ENCODE results near the gene RPS27.

DNA sequence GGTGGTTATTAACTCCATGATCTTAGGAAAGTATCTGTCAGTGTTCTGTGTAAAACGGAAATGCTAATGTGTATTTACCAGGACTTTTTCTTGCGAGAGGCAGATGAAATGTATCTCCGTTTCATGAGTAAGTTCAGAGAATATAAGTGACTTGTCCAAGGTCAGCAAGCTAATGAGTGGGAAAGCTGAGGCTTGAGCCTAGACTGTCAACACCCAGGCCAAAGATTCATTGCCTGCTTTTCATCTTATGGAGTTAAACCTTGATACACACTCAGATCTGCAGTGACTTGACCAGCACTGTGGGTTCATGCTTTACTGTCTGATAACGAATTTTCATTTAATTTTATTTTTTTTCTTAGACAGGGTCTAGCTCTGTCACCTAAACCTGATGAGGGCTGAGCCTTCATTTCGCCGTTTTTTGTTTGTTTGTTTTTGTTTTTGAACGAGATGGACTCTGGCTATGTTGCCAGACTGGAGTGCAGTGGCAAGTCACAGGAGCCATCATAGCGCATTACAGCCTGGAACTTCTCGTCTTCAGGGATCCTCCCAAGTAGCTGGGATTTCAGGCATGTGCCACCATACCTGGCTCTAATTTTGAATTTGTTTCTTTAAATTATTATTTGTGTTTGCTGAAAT, 12.2 kb upstream of the RPS27 start:
- TF ChIP-seq CTCF (conservative IDR thresholded peaks at IDR 0.05; ENCODE audit: low read depth, low read length) (no peak), EZH2 (IDR thresholded peaks at IDR 0.05; ENCODE audit: low read length, unreplicated experiment) (no peak)
